Measurements from ENCODE around the gene MCC.

GRCh38 chr5:113269023-113269997, 218.9 kb downstream of the MCC start:
- no peak for TF ChIP-seq YY1 (IDR thresholded peaks at IDR 0.05; ENCODE audit: insufficient read depth, insufficient read length)
- TF ChIP-seq ZNF274 (IDR thresholded peaks at IDR 0.05; ENCODE audit: low read depth, low read length), result no peak
- TF ChIP-seq SUZ12 (IDR thresholded peaks at IDR 0.05; ENCODE audit: extremely low read depth, insufficient read depth, insufficient read length), result no peak
